Mesenchymal stem cell (in vitro differentiated cells and primary cell): ENCODE results near the gene SPAG6.

ENCODE experiments used
- DNase-seq: peaks from one replicate; pipeline ENCODE4 v3.0.0-alpha.2; 2013
- H2AFZ ChIP-seq: one replicate; pipeline ENCODE4 v1.6.1; 2013; ENCODE audit warnings: low read depth, mild to moderate bottlenecking, control low read depth, inconsistent platforms, low read length, moderate library complexity
- H2AK5ac ChIP-seq: 2 replicates; pipeline ENCODE4 v1.6.1; 2013; ENCODE audit warnings: low read length, moderate library complexity, mild to moderate bottlenecking, inconsistent platforms; ENCODE audit not compliant: severe bottlenecking
- H2BK120ac ChIP-seq: one replicate; pipeline ENCODE4 v1.6.1; 2013; ENCODE audit warnings: low read depth, mild to moderate bottlenecking, inconsistent platforms, low read length, moderate library complexity
- H2BK12ac ChIP-seq, 2 experiments: one replicate each; pipeline ENCODE4 v1.6.1; 2013; ENCODE audit warnings: inconsistent platforms in 2 of 2, low read length in 2 of 2, mild to moderate bottlenecking in 2 of 2, moderate library complexity in 2 of 2, control low read depth in 1 of 2
- H2BK15ac ChIP-seq: one replicate; pipeline ENCODE4 v1.6.1; 2013; ENCODE audit warnings: mild to moderate bottlenecking, low read depth, inconsistent platforms; ENCODE audit not compliant: poor library complexity, severe bottlenecking
- H2BK5ac ChIP-seq: 2 replicates; pipeline ENCODE4 v1.6.1; 2013; ENCODE audit warnings: low read depth, mild to moderate bottlenecking, low read length, control low read depth, inconsistent platforms; ENCODE audit not compliant: poor library complexity, severe bottlenecking
- H3K14ac ChIP-seq, 2 experiments: one replicate each; pipeline ENCODE4 v1.6.1; 2013; ENCODE audit warnings: inconsistent platforms in 2 of 2, low read length in 2 of 2, control low read depth in 1 of 2, mild to moderate bottlenecking in 1 of 2, moderate library complexity in 1 of 2
- H3K18ac ChIP-seq, 2 experiments: one replicate each; pipeline ENCODE4 v1.6.1; 2013; ENCODE audit warnings: inconsistent platforms in 2 of 2, low read length in 2 of 2, control low read depth in 1 of 2, low read depth in 1 of 2, mild to moderate bottlenecking in 1 of 2
- H3K23ac ChIP-seq, 2 experiments: one replicate each; pipeline ENCODE4 v1.6.1; 2013; ENCODE audit warnings: inconsistent platforms in 2 of 2, low read length in 2 of 2, mild to moderate bottlenecking in 2 of 2, moderate library complexity in 2 of 2, control low read depth in 1 of 2
- H3K27ac ChIP-seq: 2 replicates; pipeline ENCODE4 v1.5.1; 2013; ENCODE audit warnings: mild to moderate bottlenecking, moderate library complexity, low read length, control low read depth, inconsistent platforms; ENCODE audit not compliant: poor library complexity, severe bottlenecking
- H3K27me3 ChIP-seq, 2 experiments: 2 replicates each; pipeline versions ENCODE4 v1.6.1 to v1.7.0; 2013; ENCODE audit warnings: low read length in 2 of 2, mild to moderate bottlenecking in 2 of 2, moderate library complexity in 2 of 2, control low read depth in 1 of 2, inconsistent platforms in 1 of 2; ENCODE audit not compliant: control insufficient read depth in 1 of 2, insufficient read depth in 1 of 2
- H3K36me3 ChIP-seq, 2 experiments: 2 replicates each; pipeline versions ENCODE4 v1.6.1 to v1.7.0; 2013; ENCODE audit warnings: low read length in 2 of 2, control low read depth in 1 of 2, inconsistent platforms in 1 of 2, low read depth in 1 of 2, mild to moderate bottlenecking in 1 of 2; ENCODE audit not compliant: insufficient read depth in 2 of 2, control insufficient read depth in 1 of 2
- H3K4ac ChIP-seq, 2 experiments: one replicate each; pipeline ENCODE4 v1.6.1; 2013; ENCODE audit warnings: inconsistent platforms in 2 of 2, low read length in 2 of 2, mild to moderate bottlenecking in 2 of 2, moderate library complexity in 2 of 2, control low read depth in 1 of 2, low read depth in 1 of 2
- H3K4me1 ChIP-seq: 2 replicates; pipeline ENCODE4 v1.6.1; 2013; ENCODE audit warnings: low read depth, low read length, control low read depth; ENCODE audit not compliant: control insufficient read depth, insufficient read depth
- H3K4me2 ChIP-seq: 2 replicates; pipeline ENCODE4 v1.6.1; 2013; ENCODE audit warnings: low read length, mild to moderate bottlenecking, inconsistent platforms; ENCODE audit not compliant: poor library complexity, severe bottlenecking
- H3K4me3 ChIP-seq, 2 experiments: 2 replicates each; pipeline versions ENCODE4 v1.5.1 to v1.7.0; 2013; ENCODE audit warnings: low read length in 2 of 2, mild to moderate bottlenecking in 2 of 2, control low read depth in 1 of 2, low read depth in 1 of 2; ENCODE audit not compliant: insufficient read depth in 1 of 2
- H3K79me1 ChIP-seq: replicated peaks from 2 replicates; pipeline ENCODE4 v1.6.1; 2013; ENCODE audit warnings: mild to moderate bottlenecking, control low read depth, low read length, inconsistent platforms; ENCODE audit not compliant: poor library complexity, severe bottlenecking
- H3K9ac ChIP-seq: 2 replicates; pipeline ENCODE4 v1.7.0; 2013; ENCODE audit warnings: mild to moderate bottlenecking, low read length, moderate library complexity
- H3K9me3 ChIP-seq: 2 replicates; pipeline ENCODE4 v1.7.0; 2013; ENCODE audit warnings: mild to moderate bottlenecking, low read length; ENCODE audit not compliant: control insufficient read depth
- H4K8ac ChIP-seq: one replicate; pipeline ENCODE4 v1.6.1; 2013; ENCODE audit warnings: inconsistent platforms, mild to moderate bottlenecking, low read length, moderate library complexity
- H4K91ac ChIP-seq: one replicate; pipeline ENCODE4 v1.6.1; 2013; ENCODE audit warnings: mild to moderate bottlenecking, low read length, inconsistent platforms
- WGBS: methylation state at CpG from one replicate; pipeline ENCODE4 v1.1.7; 2013; ENCODE audit warnings: mixed read lengths; 5-methylcytosine and 5-hydroxymethylcytosine counted together

The SPAG6 gene

DNA sequence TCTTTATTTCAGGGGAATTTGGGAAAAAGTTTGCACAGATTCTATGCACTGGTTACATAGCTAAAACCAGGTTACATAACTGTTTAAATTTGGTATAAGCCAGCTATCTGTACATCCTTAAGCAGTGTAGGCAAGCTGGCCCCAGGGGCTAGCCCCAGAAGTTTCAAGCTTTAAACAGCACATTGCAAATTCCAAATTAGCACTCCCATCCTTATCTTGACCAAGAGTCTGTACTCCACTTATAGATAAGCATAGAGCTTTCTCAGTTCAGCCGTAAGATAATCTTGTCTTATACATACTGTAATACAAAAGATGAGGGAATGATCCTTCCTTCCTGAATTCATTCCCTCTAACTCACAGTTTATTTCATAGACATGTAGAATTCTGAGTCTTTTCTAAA, 109.3 kb downstream of the SPAG6 start:
- Histone ChIP-seq H3K4me2 (no peak overlapping the region), H3K4ac (no peak overlapping the region), H3K4me1 (no peaks in the 10 kb centered on the region), H3K27ac (no peak overlapping the region), H2BK5ac (no peak overlapping the region), H3K36me3 (no peaks in the 10 kb centered on the region), H2BK12ac (no peak overlapping the region), H3K14ac (no peak overlapping the region), H3K18ac (no peak overlapping the region), H3K79me1 (no peaks in the 10 kb centered on the region), H3K9ac (peak overlapping the region; percentile 30), H3K23ac (no peak overlapping the region), H4K8ac (no peak overlapping the region), H4K91ac (no peak overlapping the region), H2AK5ac (no peak overlapping the region), H3K27me3 (no peaks in the 10 kb centered on the region), H3K4me3 (no peak overlapping the region), H2BK15ac (no peak overlapping the region), H2BK120ac (no peak overlapping the region), H2AFZ (no peak overlapping the region), H3K9me3 (no peaks in the 10 kb centered on the region)
- no peak for DNase-seq
- WGBS, result no CpG with 5 or more reads among the region's 1 CpG

DNA sequence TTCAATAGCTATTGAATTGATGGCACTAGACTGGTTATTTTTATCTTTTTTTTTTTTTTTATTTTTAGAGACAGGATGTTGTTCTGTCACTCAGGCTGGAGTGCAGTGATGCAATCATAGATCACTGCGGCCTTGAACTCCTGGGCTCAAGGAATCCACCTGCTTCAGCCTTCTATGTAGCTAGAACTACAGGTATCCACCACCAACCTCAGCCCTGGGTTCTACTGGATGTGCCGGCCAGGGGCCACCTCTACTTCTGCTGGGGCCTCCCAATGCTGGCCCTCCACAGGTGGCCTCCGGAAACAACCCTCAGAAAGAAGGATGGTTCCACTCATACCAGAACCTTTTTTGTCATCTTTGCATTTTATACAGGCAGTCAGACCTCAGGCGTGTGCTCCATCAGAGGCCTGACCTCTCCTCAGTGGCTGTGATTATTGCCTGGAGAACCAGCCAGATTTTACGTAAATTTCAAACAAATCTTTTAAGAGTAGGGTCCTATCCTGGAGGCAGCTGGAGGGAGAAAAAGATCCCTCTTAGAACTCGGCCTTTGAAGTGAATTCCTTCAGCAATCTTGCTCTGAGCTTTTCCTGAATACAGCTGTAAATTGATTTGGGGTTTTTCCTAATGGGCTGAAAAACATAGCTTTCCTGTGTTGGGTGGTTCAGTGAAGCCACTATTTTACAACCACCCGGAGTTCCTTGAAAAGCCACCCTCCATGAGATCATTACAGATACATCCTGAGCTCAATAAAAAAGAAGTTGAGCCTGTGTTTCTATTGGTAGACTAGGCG, 110.0 kb downstream of the SPAG6 start:
- Histone ChIP-seq H3K79me1 (no peaks in the 10 kb centered on the region), H4K8ac (no peak overlapping the region), H3K9ac (no peak overlapping the region), H3K27me3 (no peaks in the 10 kb centered on the region), H3K14ac (no peak overlapping the region), H2BK15ac (no peak overlapping the region), H2AFZ (no peak overlapping the region), H3K18ac (no peak overlapping the region), H4K91ac (no peak overlapping the region), H3K23ac (no peak overlapping the region), H2AK5ac (no peak overlapping the region), H3K4ac (no peak overlapping the region), H2BK5ac (no peak overlapping the region), H3K4me3 (no peak overlapping the region), H2BK120ac (no peak overlapping the region), H3K36me3 (no peaks in the 10 kb centered on the region), H3K4me1 (no peaks in the 10 kb centered on the region), H3K27ac (no peak overlapping the region), H3K4me2 (no peak overlapping the region), H3K9me3 (no peaks in the 10 kb centered on the region), H2BK12ac (no peak overlapping the region)
- 70% methylated on average over 7 of the region's 8 CpGs for WGBS
- no peak for DNase-seq

DNA sequence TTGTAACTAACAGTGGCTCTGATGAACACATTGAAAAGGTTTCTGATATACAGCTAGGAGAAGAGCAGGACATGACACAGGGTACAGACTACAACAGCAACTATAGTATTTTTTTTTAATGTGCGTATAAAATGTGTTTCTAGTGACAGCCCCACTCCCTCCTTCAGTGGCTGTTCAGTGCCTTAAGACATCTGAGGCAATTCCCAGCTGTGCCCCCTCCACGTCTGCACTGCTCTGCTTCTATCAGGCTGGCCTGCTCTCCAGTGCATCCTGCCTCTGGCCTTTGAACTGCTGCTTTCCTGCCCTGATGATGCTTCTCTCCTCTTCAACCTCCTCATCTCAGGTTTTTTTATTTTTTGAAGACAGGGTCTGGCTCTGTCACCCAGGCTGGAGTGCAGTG, 111.2 kb downstream of the SPAG6 start:
- H4K8ac ChIP-seq, result peak overlapping the region; percentile 43
- H3K27me3 ChIP-seq, result no peaks in the 10 kb centered on the region
- no peak overlapping the region for H2BK5ac ChIP-seq
- DNase-seq, result no peak
- no peak overlapping the region for H2BK120ac ChIP-seq
- H3K27ac ChIP-seq, result no peak overlapping the region
- H3K14ac ChIP-seq, result no peak overlapping the region
- no peak overlapping the region for H3K18ac ChIP-seq
- H3K4ac ChIP-seq, result no peak overlapping the region
- H3K4me2 ChIP-seq, result no peak overlapping the region
- no peak overlapping the region for H4K91ac ChIP-seq
- no peaks in the 10 kb centered on the region for H3K4me1 ChIP-seq
- H3K9ac ChIP-seq, result no peak overlapping the region
- no peaks in the 10 kb centered on the region for H3K79me1 ChIP-seq
- no peak overlapping the region for H2AK5ac ChIP-seq
- H3K9me3 ChIP-seq, result no peaks in the 10 kb centered on the region
- no peak overlapping the region for H2AFZ ChIP-seq
- H3K4me3 ChIP-seq, result no peak overlapping the region
- WGBS, result 73% methylated on average over 2 of the region's 2 CpGs
- no peak overlapping the region for H2BK15ac ChIP-seq
- no peaks in the 10 kb centered on the region for H3K36me3 ChIP-seq
- H3K23ac ChIP-seq, result no peak overlapping the region
- H2BK12ac ChIP-seq, result no peak overlapping the region

DNA sequence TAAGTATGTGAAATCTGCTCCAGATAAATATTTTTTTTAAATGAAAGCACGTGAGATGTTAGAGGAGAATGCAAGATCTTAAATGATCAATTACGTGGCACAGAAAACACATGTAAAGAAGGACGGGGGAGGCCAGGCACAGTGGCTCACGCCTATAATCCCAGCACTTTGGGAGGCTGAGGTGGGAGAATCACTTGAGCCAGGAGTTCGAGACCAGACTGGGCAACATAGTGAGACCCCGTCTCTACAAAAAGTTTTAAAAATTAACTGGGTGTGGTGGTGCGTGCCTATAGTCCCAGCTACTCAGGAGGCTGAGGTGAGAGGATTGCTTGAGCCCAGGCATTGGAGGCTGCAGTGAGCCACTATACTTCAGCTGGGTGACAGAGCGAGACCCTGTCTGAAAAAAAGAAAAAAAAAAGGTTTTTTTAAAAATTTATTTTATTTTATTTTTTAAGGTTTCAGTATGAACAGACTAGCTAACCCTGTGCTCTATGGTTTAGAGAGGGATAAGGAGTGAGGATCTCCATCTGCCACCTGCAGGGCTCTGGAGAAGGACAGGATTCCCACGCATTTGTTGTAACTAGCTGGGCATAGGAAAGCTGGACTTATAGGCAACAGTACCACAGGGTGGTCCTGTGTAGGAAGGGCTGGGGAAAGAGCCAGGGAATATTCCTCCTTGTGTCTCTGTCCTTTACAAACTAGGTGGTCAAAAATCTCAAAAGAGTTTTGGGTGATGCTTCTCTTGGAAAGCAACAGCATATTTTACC, 113.2 kb downstream of the SPAG6 start:
- WGBS, result 94% methylated on average over 8 of the region's 9 CpGs
- Histone ChIP-seq H3K4me1 (no peaks in the 10 kb centered on the region), H2BK12ac (no peak overlapping the region), H2BK5ac (no peak overlapping the region), H3K9ac (no peak overlapping the region), H3K36me3 (no peaks in the 10 kb centered on the region), H3K18ac (no peak overlapping the region), H3K4ac (no peak overlapping the region), H3K27ac (no peak overlapping the region), H3K23ac (no peak overlapping the region), H3K27me3 (no peaks in the 10 kb centered on the region), H2AFZ (no peak overlapping the region), H3K4me2 (no peak overlapping the region), H4K91ac (no peak overlapping the region), H4K8ac (no peak overlapping the region), H2AK5ac (no peak overlapping the region), H3K9me3 (no peaks in the 10 kb centered on the region), H3K79me1 (no peaks in the 10 kb centered on the region), H3K14ac (no peak overlapping the region), H2BK15ac (no peak overlapping the region), H2BK120ac (no peak overlapping the region), H3K4me3 (no peak overlapping the region)
- no peak for DNase-seq
